Urothelium cell line (cell line): ENCODE measurements around the gene PANK1.
A peak's percentile ranks its signal among the peaks of the same experiment; 100 is the strongest.
"Not testable (repeated sequence)": the region's sequence is repeated elsewhere in the genome, so short reads cannot be mapped to it uniquely, and the experiment has no call there.

ENCODE experiments used
- DNase-seq: peaks from one replicate; pipeline ENCODE4 v3.0.0; 2011; ENCODE audit warnings: low spot score, mixed read lengths
- FAIRE-seq: peaks from 2 replicates; lab custom pipeline; 2011; peaks lifted over from hg19 to GRCh38; lab: Jason Lieb, UNC

PANK1 gene

GRCh38 chr10:89576022-89576421 lies 69.0 kb downstream of the PANK1 start:
- FAIRE-seq = no peak
- no peak for DNase-seq

- FAIRE-seq = no peak
- no peak for DNase-seq
Observed at GRCh38 chr10:89575031-89575430, 70.0 kb downstream of the PANK1 start.

DNA sequence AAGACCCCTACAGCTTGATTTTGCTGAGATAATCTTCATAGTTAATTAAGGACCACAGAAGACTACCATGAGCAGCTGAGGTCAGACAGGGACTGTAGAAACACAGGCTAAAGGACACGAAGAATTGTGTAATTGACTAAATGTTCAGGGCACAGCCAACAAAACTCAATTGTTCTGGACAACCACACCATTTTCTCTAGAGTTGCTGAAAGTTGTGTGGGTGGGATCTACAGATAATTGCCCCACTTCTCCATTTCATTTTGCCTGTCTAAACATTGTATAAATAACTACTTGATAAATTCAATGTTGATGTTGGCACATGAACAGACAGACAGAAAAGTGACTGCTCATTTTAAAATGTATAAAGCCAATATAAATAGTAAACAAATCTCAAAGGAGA lies 70.7 kb downstream of the PANK1 start:
- FAIRE-seq = no peak
- no peak for DNase-seq

DNA sequence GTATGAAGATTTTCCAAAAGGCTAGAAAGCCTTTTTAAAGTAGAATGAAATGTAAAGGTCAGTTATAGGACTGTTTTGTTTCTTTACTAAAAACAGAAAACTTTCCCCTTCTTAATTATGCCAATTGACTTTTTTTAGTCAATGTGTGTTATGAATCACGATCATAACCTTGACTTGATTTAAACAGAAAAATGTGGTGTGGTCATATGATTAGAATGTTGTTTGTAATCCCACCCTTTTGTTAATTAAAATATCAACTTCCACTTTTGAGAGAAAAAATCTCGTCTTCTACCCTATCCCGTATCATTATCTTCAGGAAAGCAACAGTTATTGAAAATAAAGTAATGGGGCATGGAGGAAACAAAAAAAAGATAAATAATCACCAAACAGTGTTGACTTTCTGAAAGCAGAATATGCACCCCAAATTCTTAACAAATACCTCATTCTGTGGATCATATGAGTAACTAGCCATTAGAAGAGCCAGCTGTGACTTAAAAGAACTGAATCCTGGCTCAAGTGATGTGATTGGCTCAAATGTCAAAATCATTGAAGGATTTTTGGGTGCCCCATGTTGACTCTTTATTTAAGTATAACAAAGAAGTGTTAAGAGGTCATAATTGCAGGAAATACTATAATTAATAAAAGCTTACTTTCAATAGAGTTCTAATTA lies 77.3 kb downstream of the PANK1 start:
- FAIRE-seq = no peak

GRCh38 chr10:89566992-89567391 lies 78.0 kb downstream of the PANK1 start:
- no peak for FAIRE-seq
- DNase-seq = no peak

More for the DNA sequence above, 77.3 kb downstream of the PANK1 start:
- no peak for DNase-seq

DNA sequence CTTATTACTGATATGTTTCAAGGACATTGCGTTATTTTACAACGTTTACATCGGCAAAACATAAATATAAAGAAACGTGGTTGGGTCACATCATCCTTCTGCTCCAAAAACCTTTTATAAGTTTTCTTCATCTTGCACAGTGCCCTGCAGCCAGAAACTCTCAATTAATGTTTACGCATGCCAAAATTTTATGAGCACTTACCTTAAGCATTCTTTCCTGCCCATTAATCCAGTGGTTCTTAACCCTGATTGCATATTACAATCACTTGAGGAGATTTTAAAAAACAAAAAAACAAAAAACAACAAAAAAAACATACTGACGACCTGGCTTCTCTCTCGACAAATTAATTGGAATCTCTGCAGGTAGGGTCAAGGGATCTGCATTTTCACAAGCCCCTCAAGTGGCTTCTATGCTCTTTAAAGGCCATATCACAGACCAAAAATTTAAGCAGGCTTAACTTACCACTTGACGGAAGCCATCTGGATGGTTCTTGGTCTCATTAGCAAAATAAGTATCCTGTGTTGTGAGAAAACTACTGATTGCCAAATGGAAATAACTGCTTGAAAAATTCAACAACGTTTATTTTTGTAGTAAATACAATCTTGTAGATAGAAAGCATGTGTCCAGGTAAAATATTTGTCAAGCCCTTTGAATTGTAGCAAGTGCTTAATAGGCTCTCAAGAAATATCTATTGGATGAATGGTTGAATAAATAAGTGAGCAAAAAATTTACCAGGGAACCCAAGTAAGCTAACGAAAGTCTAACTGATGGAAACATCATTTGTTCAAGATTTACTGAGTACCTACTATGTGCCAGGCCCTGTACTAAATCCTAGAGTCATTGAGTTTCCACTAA lies 78.7 kb downstream of the PANK1 start:
- no peak for FAIRE-seq
- no peak for DNase-seq

DNA sequence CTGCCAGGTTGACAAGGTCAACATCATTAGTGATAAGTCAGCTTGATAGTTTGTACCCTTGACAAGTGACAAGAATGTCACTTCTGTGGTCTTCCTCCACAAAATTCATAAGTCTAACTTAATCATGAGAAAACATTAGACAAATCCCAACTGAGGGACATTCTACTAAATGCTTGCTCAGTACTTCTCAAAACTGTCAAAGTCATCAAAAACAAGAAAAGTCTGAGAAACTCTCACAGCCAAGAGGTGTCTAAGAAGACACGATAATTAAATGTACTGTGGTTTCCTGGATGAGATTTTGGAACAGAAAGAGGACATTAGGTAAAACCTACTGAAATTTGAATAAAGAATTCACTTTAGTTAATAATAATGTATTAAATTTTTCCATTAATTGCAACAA lies 79.9 kb downstream of the PANK1 start:
- DNase-seq (no peak), FAIRE-seq (no peak)

- DNase-seq (peak; percentile 41), FAIRE-seq (no peak)
Observed at GRCh38 chr10:89563861-89564478, 81.1 kb downstream of the PANK1 start.

DNA sequence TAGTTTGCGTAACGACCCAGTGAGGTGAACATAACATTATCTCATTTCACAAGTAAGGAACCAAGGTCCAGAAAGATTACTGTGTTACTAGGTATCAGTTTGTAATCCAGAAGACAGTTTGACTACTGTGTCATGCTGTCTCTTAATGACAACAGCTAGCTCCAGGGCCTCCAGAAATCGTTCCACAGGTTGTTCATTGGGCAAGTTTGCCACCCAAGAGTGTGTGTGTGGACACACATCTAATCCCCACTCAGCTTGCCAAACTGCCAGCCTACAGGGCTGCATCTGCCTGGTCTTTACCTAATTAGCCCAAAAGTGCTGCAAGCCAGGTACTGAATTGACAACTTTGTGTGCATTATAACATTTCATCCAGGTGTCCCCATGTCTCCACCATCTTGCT lies 81.7 kb downstream of the PANK1 start:
- DNase-seq (no peak), FAIRE-seq (no peak)

DNA sequence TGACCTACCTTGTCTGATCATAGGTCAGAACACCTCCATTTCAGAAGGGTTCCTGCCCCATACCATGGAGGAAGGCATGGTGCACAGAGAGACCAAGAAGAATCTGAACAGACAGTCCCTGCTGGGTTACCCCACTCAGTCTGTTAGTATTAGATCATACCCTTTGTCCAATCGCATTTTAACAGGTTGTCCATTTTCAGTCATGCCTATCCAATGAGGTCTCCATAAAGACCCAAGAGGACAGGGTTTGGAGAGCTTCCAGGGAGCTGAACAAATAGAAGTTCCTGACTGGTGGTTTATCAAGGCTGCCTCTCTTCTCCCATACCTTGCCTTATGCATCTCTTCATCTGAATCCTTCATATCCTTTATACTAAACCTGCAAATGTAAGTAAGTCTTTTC lies 88.4 kb downstream of the PANK1 start:
- FAIRE-seq = no peak
- no peak for DNase-seq

- no peak for FAIRE-seq
- no peak for DNase-seq
Observed at GRCh38 chr10:89555688-89556445, 89.2 kb downstream of the PANK1 start.

- DNase-seq (no peak), FAIRE-seq (no peak)
Observed at GRCh38 chr10:89554433-89554832, 90.6 kb downstream of the PANK1 start.

DNA sequence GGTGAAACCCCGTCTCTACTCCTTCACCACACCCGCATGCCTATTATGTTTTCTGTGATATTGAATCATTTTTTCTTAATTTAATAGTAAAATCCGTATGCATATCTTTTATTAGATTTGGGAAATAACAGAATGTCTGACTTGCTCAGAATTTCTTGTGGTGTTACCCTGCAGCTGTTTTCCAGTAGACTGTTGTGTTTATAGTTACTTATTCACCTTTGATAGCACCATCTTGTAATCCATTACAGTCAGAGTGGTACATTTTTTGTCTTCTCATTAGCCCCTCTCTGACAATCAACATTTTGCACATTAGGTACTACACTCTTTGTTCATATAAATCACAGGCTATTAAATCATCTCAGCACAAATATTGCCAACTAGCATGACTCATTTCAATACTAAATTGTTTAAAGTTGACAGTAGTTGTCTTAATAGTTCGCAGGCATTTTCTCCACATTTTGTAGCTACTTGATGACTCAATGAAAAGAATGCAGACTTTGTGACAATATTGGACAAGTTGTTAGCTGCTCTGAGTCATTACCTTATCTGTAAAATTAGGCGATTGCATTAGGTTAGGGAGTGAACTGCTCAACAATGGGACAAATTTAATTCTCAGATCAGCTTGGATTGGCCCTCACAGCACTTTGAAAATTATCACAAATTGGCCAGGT lies 91.8 kb downstream of the PANK1 start:
- FAIRE-seq (peak; percentile 75), DNase-seq (peak; percentile 57)

- DNase-seq (no peak), FAIRE-seq (no peak)
Observed at GRCh38 chr10:89552213-89552612, 92.8 kb downstream of the PANK1 start.

DNA sequence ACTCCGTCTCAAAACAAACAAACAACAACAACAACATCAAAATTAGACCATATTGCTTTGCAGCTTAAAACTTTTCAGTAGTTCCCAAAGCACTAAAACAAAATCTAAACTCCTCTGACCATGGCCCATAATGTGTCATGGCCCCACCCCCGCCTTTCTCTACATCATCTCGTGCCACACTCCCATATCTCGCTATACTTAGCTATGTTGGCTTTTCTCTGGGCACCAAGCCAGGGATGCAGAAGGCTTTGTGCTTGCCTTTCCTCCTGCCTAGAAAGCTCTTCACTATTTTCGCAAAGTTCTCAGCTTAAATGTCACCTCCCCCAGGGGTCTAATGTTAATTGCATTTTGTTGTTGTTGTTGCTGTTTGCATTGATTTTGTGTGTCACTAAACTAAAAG lies 94.5 kb downstream of the PANK1 start:
- FAIRE-seq (no peak), DNase-seq (peak; percentile 32)

DNA sequence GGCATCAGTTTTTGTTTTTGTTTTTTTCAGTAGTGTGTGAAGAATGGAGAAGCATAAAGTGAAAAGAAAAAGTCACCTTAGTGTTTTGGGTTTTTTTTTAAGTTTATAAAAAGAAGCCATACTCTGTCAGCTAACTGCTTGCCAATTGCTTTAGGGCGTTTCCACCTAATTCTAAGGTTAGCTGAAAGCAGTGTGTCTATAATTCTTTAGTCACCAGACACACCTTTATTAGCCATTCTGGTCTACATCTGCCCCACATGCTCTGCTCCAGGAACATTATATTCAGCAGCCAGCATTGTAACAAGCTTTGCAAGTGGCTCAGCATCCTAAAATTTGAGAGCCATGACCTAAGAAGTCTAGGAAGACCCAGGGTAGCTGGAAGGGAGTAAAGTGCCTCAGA lies 95.5 kb downstream of the PANK1 start:
- FAIRE-seq = no peak

GRCh38 chr10:89548673-89549072 lies 96.4 kb downstream of the PANK1 start:
- no peak for FAIRE-seq
- DNase-seq = no peak

More for the DNA sequence above, 95.5 kb downstream of the PANK1 start:
- DNase-seq = no peak

DNA sequence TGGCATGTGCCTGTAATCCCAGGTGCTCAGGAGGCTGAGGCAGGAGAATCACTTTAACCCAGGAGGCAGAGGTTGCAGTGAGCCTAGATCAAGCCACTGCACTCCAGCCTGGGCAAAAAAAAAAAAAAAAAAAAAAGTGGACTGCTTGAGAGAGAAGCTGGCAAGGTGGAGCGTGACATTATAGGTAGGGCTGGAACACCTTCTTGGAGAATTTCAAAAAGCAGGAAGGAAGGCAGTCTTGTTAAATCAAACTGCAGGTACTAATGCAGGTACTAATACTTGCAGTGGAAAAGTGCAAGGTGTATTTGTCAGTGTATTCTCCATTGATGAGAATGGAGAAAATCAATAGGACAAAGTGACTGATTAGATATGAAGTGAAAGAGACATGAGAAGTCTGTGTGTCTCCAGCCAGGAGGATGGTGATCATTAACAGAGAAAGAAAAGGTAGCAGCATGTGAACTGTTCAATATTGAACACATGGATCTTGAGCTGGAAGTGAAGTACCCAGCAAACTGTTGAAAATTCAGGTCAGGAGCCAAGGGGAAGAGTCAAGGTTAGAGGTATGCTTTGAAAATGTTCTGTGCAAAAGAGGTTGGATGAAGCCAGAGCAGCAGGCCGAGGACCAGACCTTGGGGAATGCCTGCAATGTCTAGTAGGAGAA lies 97.1 kb downstream of the PANK1 start:
- FAIRE-seq (no peak), DNase-seq (no peak)

DNA sequence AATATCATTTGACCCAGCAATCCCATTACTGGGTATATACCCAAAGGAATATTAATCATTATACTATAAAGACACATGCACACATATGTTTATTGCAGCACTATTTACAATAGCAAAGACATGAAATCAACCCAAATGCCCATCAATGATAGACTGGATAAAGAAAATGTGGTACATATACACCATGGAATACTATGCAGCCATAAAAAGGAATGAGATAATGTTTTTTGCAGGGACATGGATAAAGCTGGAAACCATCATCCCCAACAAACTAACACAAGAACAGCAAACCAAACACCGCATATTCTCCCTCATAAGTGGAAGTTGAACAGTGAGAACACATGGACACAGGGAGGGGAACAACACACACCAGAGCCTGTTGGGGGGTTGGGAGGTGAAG lies 98.4 kb downstream of the PANK1 start:
- FAIRE-seq, DNase-seq: not testable (repeated sequence)

- FAIRE-seq = no peak
- DNase-seq = no peak
Observed at GRCh38 chr10:89543841-89544240, 101.2 kb downstream of the PANK1 start.
